ENCODE measurements around the gene HADH.

The HADH gene

GRCh38 chr4:108068442-108068841, 78.8 kb downstream of the HADH start:
- H3K9me3 ChIP-seq (ENCODE audit: control insufficient read depth in 1 of 2, low read length in 2 of 2) = no peaks in the 10 kb centered on the region
- no peaks in the 10 kb centered on the region for H3K4me1 ChIP-seq (ENCODE audit: control insufficient read depth in 1 of 2, insufficient read depth in 2 of 2, low read length in 2 of 2)
- no peak overlapping the region for H3K27ac ChIP-seq (ENCODE audit: low read length)
- no peak overlapping the region for H3K4me3 ChIP-seq (ENCODE audit: low read depth in 1 of 2, low read length in 2 of 2)
- no peaks in the 10 kb centered on the region for H3K27me3 ChIP-seq (ENCODE audit: low read depth, low read length)
- H3K36me3 ChIP-seq (ENCODE audit: control insufficient read depth in 1 of 2, insufficient read depth in 2 of 2, low read length in 2 of 2) = no peaks in the 10 kb centered on the region

GRCh38 chr4:108070775-108071174, 81.1 kb downstream of the HADH start:
- H3K27ac ChIP-seq (ENCODE audit: low read length) = no peak overlapping the region
- no peaks in the 10 kb centered on the region for H3K9me3 ChIP-seq (ENCODE audit: control insufficient read depth in 1 of 2, low read length in 2 of 2)
- no peaks in the 10 kb centered on the region for H3K4me1 ChIP-seq (ENCODE audit: control insufficient read depth in 1 of 2, insufficient read depth in 2 of 2, low read length in 2 of 2)
- no peaks in the 10 kb centered on the region for H3K27me3 ChIP-seq (ENCODE audit: low read depth, low read length)
- no peaks in the 10 kb centered on the region for H3K36me3 ChIP-seq (ENCODE audit: control insufficient read depth in 1 of 2, insufficient read depth in 2 of 2, low read length in 2 of 2)
- H3K4me3 ChIP-seq (ENCODE audit: low read depth in 1 of 2, low read length in 2 of 2) = no peak overlapping the region

- Histone ChIP-seq H3K27me3 (ENCODE audit: low read depth, low read length) (no peaks in the 10 kb centered on the region), H3K9me3 (ENCODE audit: control insufficient read depth in 1 of 2, low read length in 2 of 2) (no peaks in the 10 kb centered on the region), H3K4me1 (ENCODE audit: control insufficient read depth in 1 of 2, insufficient read depth in 2 of 2, low read length in 2 of 2) (no peaks in the 10 kb centered on the region), H3K36me3 (ENCODE audit: control insufficient read depth in 1 of 2, insufficient read depth in 2 of 2, low read length in 2 of 2) (no peaks in the 10 kb centered on the region), H3K27ac (ENCODE audit: low read length) (no peak overlapping the region), H3K4me3 (ENCODE audit: low read depth in 1 of 2, low read length in 2 of 2) (no peak overlapping the region)
Observed at GRCh38 chr4:108072300-108072699, 82.6 kb downstream of the HADH start.

- H3K36me3 ChIP-seq (ENCODE audit: control insufficient read depth in 1 of 2, insufficient read depth in 2 of 2, low read length in 2 of 2) = no peaks in the 10 kb centered on the region
- no peaks in the 10 kb centered on the region for H3K4me1 ChIP-seq (ENCODE audit: control insufficient read depth in 1 of 2, insufficient read depth in 2 of 2, low read length in 2 of 2)
- no peaks in the 10 kb centered on the region for H3K27me3 ChIP-seq (ENCODE audit: low read depth, low read length)
- no peak overlapping the region for H3K4me3 ChIP-seq (ENCODE audit: low read depth in 1 of 2, low read length in 2 of 2)
- H3K9me3 ChIP-seq (ENCODE audit: control insufficient read depth in 1 of 2, low read length in 2 of 2) = no peaks in the 10 kb centered on the region
- no peak overlapping the region for H3K27ac ChIP-seq (ENCODE audit: low read length)
Observed at GRCh38 chr4:108078024-108078733, 88.5 kb downstream of the HADH start.

- Histone ChIP-seq H3K36me3 (ENCODE audit: control insufficient read depth in 1 of 2, insufficient read depth in 2 of 2, low read length in 2 of 2) (no peaks in the 10 kb centered on the region), H3K9me3 (ENCODE audit: control insufficient read depth in 1 of 2, low read length in 2 of 2) (no peaks in the 10 kb centered on the region), H3K4me1 (ENCODE audit: control insufficient read depth in 1 of 2, insufficient read depth in 2 of 2, low read length in 2 of 2) (no peaks in the 10 kb centered on the region), H3K27ac (ENCODE audit: low read length) (no peak overlapping the region), H3K27me3 (ENCODE audit: low read depth, low read length) (no peaks in the 10 kb centered on the region), H3K4me3 (ENCODE audit: low read depth in 1 of 2, low read length in 2 of 2) (no peak overlapping the region)
Observed at GRCh38 chr4:108080747-108081146, 91.1 kb downstream of the HADH start.

- Histone ChIP-seq H3K27ac (ENCODE audit: low read length) (no peak overlapping the region), H3K36me3 (ENCODE audit: control insufficient read depth in 1 of 2, insufficient read depth in 2 of 2, low read length in 2 of 2) (no peaks in the 10 kb centered on the region)
Observed at GRCh38 chr4:108081256-108081655, 91.6 kb downstream of the HADH start.

More at GRCh38 chr4:108081256-108081655, 91.6 kb downstream of the HADH start:
- Histone ChIP-seq H3K4me3 (ENCODE audit: low read depth in 1 of 2, low read length in 2 of 2) (no peak overlapping the region), H3K27me3 (ENCODE audit: low read depth, low read length) (no peaks in the 10 kb centered on the region), H3K4me1 (ENCODE audit: control insufficient read depth in 1 of 2, insufficient read depth in 2 of 2, low read length in 2 of 2) (no peaks in the 10 kb centered on the region), H3K9me3 (ENCODE audit: control insufficient read depth in 1 of 2, low read length in 2 of 2) (no peaks in the 10 kb centered on the region)
